SU-DHL-6 (cell line): ENCODE data around the gene GRPEL1.

ENCODE experiments used
- H2AFZ ChIP-seq: fragments of 200-600 bp; sonication (generic); 2 replicates; pipeline ENCODE4 v1.6.1; 2014; ENCODE audit warnings: low read depth, mild to moderate bottlenecking, moderate library complexity, mixed read lengths, antibody characterized with exemption, low read length; ENCODE audit not compliant: severe bottlenecking
- H3F3A ChIP-seq: fragments of 200-600 bp; shearing (Covaris generic); 2 replicates; pipeline ENCODE4 v1.6.0; 2016; ENCODE audit warnings: antibody characterized with exemption, mild to moderate bottlenecking; ENCODE audit not compliant: insufficient read depth
- H3K27ac ChIP-seq: fragments of 200-600 bp; sonication (generic); 2 replicates; pipeline ENCODE4 v1.5.1; 2016; ENCODE audit warnings: low read depth, mild to moderate bottlenecking, low read length, moderate library complexity, mixed read lengths
- H3K27me3 ChIP-seq: fragments of 200-600 bp; sonication (generic), shearing (Covaris generic); 2 replicates; pipeline ENCODE4 v1.6.0; 2014; ENCODE audit warnings: mild to moderate bottlenecking, low read length
- H3K36me3 ChIP-seq: fragments of 200-600 bp; sonication (generic); 2 replicates; pipeline ENCODE4 v1.6.1; 2014; ENCODE audit warnings: mild to moderate bottlenecking, low read length, mixed read lengths
- H3K4me2 ChIP-seq: fragments of 300-600, 200-600 bp; shearing (Covaris generic), sonication (generic); 2 replicates; pipeline ENCODE4 v1.6.0; 2014; ENCODE audit warnings: low read length, low read depth, mild to moderate bottlenecking; ENCODE audit not compliant: poor library complexity, severe bottlenecking
- H3K4me3 ChIP-seq: fragments of 200-600 bp; sonication (generic); 2 replicates; pipeline ENCODE4 v1.5.1; 2014; ENCODE audit warnings: antibody characterized with exemption, low read length, mild to moderate bottlenecking, mixed read lengths; ENCODE audit not compliant: insufficient read depth, poor library complexity, severe bottlenecking
- H3K79me2 ChIP-seq: fragments of 200-600 bp; sonication (generic); 2 replicates; pipeline ENCODE4 v1.6.1; 2014; ENCODE audit warnings: mild to moderate bottlenecking, low read length, moderate library complexity; ENCODE audit not compliant: insufficient read depth
- H3K9ac ChIP-seq: fragments of 200-600 bp; sonication (generic); 2 replicates; pipeline ENCODE4 v1.7.0; 2014; ENCODE audit warnings: mild to moderate bottlenecking, low read length
- H3K9me2 ChIP-seq: fragments of 200-600 bp; sonication (generic); replicated peaks from 2 replicates; pipeline ENCODE4 v1.6.1; 2014; ENCODE audit warnings: low read length; ENCODE audit not compliant: insufficient read depth
- H3K9me3 ChIP-seq: fragments of 200-600 bp; sonication (generic); 2 replicates; pipeline ENCODE4 v1.6.1; 2014; ENCODE audit warnings: low read length, mixed read lengths; ENCODE audit not compliant: insufficient read depth
- H4K20me1 ChIP-seq: fragments of 200-600 bp; sonication (generic); 2 replicates; pipeline ENCODE4 v1.6.1; 2014; ENCODE audit warnings: low read depth, mild to moderate bottlenecking, antibody characterized with exemption, low read length, moderate library complexity, mixed read lengths
- CTCF ChIP-seq: fragments of 200-600 bp; sonication (generic); IDR thresholded peaks from one replicate; pipeline ENCODE4 v1.5.1; 2017; ENCODE audit warnings: antibody characterized with exemption, mild to moderate bottlenecking, low read length, moderate library complexity; ENCODE audit not compliant: insufficient read depth, poor library complexity, severe bottlenecking
- EZH2phosphoT487 ChIP-seq: fragments of 200-600 bp; sonication (generic), shearing (Covaris generic); conservative IDR thresholded peaks from 2 replicates; pipeline ENCODE4 v1.6.1; 2018; ENCODE audit warnings: mild to moderate bottlenecking, antibody characterized with exemption, low read length, moderate library complexity, mixed read lengths

The GRPEL1 gene

DNA sequence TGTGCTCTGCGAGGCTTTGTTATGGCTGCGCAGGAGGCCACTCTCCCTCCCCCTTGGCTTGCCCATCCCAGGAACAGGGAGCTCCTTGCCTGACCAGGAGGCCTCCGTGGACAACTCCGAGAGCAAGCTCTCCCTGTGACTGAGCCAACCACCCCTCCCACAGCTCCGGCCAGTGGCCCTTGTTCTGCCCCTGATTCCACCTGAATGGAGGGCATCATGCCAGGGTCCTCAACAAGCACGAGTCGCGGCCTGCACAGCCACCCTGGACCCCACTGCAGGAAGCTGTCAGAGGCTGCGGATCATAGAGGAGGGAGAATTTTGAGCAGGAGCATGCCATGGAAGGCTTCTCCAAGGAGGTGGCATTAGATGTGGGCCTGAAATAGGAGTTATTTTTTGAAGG lies 44.8 kb upstream of the GRPEL1 start:
- Histone ChIP-seq H3K79me2 (no peaks in the 10 kb centered on the region), H3K4me2 (no peak overlapping the region), H4K20me1 (no peaks in the 10 kb centered on the region), H2AFZ (no peak overlapping the region), H3K9me3 (no peaks in the 10 kb centered on the region), H3K27ac (no peak overlapping the region), H3K9me2 (no peaks in the 10 kb centered on the region), H3K36me3 (no peaks in the 10 kb centered on the region), H3K9ac (no peak overlapping the region), H3F3A (no peaks in the 10 kb centered on the region), H3K4me3 (no peak overlapping the region), H3K27me3 (no peaks in the 10 kb centered on the region)
- TF ChIP-seq CTCF, result no peak

DNA sequence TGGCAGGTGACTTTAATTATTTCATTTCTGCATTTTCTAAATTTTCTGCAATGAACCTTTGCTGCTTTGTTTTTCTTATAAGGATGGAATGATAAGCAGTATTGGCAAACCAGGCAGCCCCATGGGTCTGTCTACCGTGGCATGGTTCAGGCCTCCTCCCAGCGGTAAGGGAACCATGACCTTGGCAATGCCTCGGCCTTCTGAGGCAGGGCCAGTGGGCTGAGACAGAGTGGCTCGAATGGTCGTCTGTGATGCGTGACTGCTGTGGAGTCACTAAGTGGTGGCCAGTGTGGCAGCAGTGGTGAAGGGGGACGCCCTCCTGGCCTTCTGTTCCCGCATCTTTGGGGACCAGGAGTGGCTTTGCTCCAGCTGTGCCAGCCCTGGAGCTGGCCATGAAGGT lies 43.6 kb upstream of the GRPEL1 start:
- Histone ChIP-seq H3K4me3 (no peak overlapping the region), H3K79me2 (no peaks in the 10 kb centered on the region), H3K9me2 (no peaks in the 10 kb centered on the region), H2AFZ (no peak overlapping the region), H3K9me3 (no peaks in the 10 kb centered on the region), H3K36me3 (no peaks in the 10 kb centered on the region), H3K4me2 (no peak overlapping the region), H3F3A (no peaks in the 10 kb centered on the region), H4K20me1 (no peaks in the 10 kb centered on the region), H3K27me3 (no peaks in the 10 kb centered on the region), H3K27ac (no peak overlapping the region), H3K9ac (no peak overlapping the region)
- no peak for TF ChIP-seq EZH2phosphoT487
- no peak for TF ChIP-seq CTCF

GRCh38 chr4:7110546-7110945 lies 42.7 kb upstream of the GRPEL1 start:
- Histone ChIP-seq H3K9ac (no peak overlapping the region), H3K4me2 (no peak overlapping the region), H3K79me2 (no peaks in the 10 kb centered on the region), H4K20me1 (no peaks in the 10 kb centered on the region), H3K27me3 (no peaks in the 10 kb centered on the region), H3K36me3 (no peaks in the 10 kb centered on the region), H3K9me3 (no peaks in the 10 kb centered on the region), H3K9me2 (no peaks in the 10 kb centered on the region), H2AFZ (no peak overlapping the region), H3K27ac (no peak overlapping the region), H3K4me3 (no peak overlapping the region), H3F3A (no peaks in the 10 kb centered on the region)
- TF ChIP-seq EZH2phosphoT487 (no peak), CTCF (no peak)

GRCh38 chr4:7109169-7109568 lies 41.3 kb upstream of the GRPEL1 start:
- Histone ChIP-seq H3K4me3 (no peak overlapping the region), H3K27ac (no peak overlapping the region), H2AFZ (no peak overlapping the region), H3K9ac (no peak overlapping the region), H3K9me2 (no peaks in the 10 kb centered on the region), H3F3A (no peaks in the 10 kb centered on the region), H3K4me2 (no peak overlapping the region), H3K79me2 (no peaks in the 10 kb centered on the region), H3K27me3 (no peaks in the 10 kb centered on the region), H4K20me1 (no peaks in the 10 kb centered on the region), H3K36me3 (no peaks in the 10 kb centered on the region), H3K9me3 (no peaks in the 10 kb centered on the region)
- TF ChIP-seq EZH2phosphoT487, result no peak
- no peak for TF ChIP-seq CTCF
